H9 (cell line): ENCODE results near the gene DESI2. TPM values are rescaled to one million over a fixed set of nuclear protein-coding genes. Genes with fewer than 3 reads are reported as not detected.

ENCODE experiments used
- DNase-seq: peaks from one replicate; pipeline ENCODE4 v3.0.0-alpha.2; 2017
- H2AFZ ChIP-seq: one replicate; pipeline ENCODE4 v1.6.1; 2013; ENCODE audit warnings: mild to moderate bottlenecking, low read length, control low read depth, moderate library complexity
- H2AK5ac ChIP-seq: 2 replicates; pipeline ENCODE4 v1.6.1; 2013; ENCODE audit warnings: low read length, control low read depth, mixed read lengths; ENCODE audit not compliant: insufficient read length
- H2BK120ac ChIP-seq: one replicate; pipeline ENCODE4 v1.6.1; 2013; ENCODE audit warnings: low read depth, mild to moderate bottlenecking, low read length, control low read depth, inconsistent platforms; ENCODE audit not compliant: poor library complexity, severe bottlenecking
- H2BK12ac ChIP-seq: 2 replicates; pipeline ENCODE4 v1.6.1; 2013; ENCODE audit warnings: low read length, control low read depth, mixed read lengths, low read depth; ENCODE audit not compliant: insufficient read length
- H2BK15ac ChIP-seq: 2 replicates; pipeline ENCODE4 v1.6.1; 2013; ENCODE audit warnings: low read depth, low read length, control low read depth
- H2BK20ac ChIP-seq: one replicate; pipeline ENCODE4 v1.6.1; 2013; ENCODE audit warnings: low read depth, mild to moderate bottlenecking, low read length, control low read depth, inconsistent platforms; ENCODE audit not compliant: poor library complexity, severe bottlenecking
- H2BK5ac ChIP-seq: 2 replicates; pipeline ENCODE4 v1.6.1; 2013; ENCODE audit warnings: low read length, control low read depth, mixed read lengths; ENCODE audit not compliant: insufficient read length
- H3K14ac ChIP-seq: 2 replicates; pipeline ENCODE4 v1.6.1; 2013; ENCODE audit warnings: low read length, control low read depth; ENCODE audit not compliant: insufficient read depth
- H3K18ac ChIP-seq: 2 replicates; pipeline ENCODE4 v1.6.1; 2013; ENCODE audit warnings: low read depth, mild to moderate bottlenecking, mixed read lengths, low read length, control low read depth; ENCODE audit not compliant: insufficient read length
- H3K23ac ChIP-seq: 2 replicates; pipeline ENCODE4 v1.6.1; 2013; ENCODE audit warnings: low read length, control low read depth, mixed read lengths, low read depth; ENCODE audit not compliant: insufficient read length
- H3K23me2 ChIP-seq: 2 replicates; pipeline ENCODE4 v1.6.1; 2013; ENCODE audit warnings: low read depth, mild to moderate bottlenecking, mixed read lengths, low read length, control low read depth; ENCODE audit not compliant: insufficient read length, poor library complexity, severe bottlenecking
- H3K27ac ChIP-seq: 2 replicates; pipeline ENCODE4 v1.5.1; 2013; ENCODE audit warnings: low read length, control low read depth, mixed read lengths, low read depth; ENCODE audit not compliant: insufficient read length
- H3K27me3 ChIP-seq: 2 replicates; pipeline ENCODE4 v1.6.1; 2013; ENCODE audit warnings: low read length, control low read depth, inconsistent platforms; ENCODE audit not compliant: insufficient read depth
- H3K4ac ChIP-seq: 2 replicates; pipeline ENCODE4 v1.6.1; 2013; ENCODE audit warnings: low read depth, mild to moderate bottlenecking, control low read depth, inconsistent platforms, low read length, moderate library complexity
- H3K4me1 ChIP-seq: 2 replicates; pipeline ENCODE4 v1.6.1; 2013; ENCODE audit warnings: low read length, control low read depth, inconsistent platforms; ENCODE audit not compliant: insufficient read depth
- H3K4me2 ChIP-seq: 2 replicates; pipeline ENCODE4 v1.6.1; 2013; ENCODE audit warnings: low read length, control low read depth, mixed read lengths; ENCODE audit not compliant: insufficient read length, insufficient read depth
- H3K56ac ChIP-seq: 2 replicates; pipeline ENCODE4 v1.6.1; 2013; ENCODE audit warnings: low read depth, mild to moderate bottlenecking, mixed read lengths, low read length, control low read depth; ENCODE audit not compliant: insufficient read length
- H3K79me1 ChIP-seq: 2 replicates; pipeline ENCODE4 v1.6.1; 2013; ENCODE audit warnings: low read depth, mild to moderate bottlenecking, moderate library complexity, low read length, control low read depth, inconsistent platforms; ENCODE audit not compliant: insufficient read depth, poor library complexity, severe bottlenecking
- H3K79me2 ChIP-seq: 2 replicates; pipeline ENCODE4 v1.6.1; 2013; ENCODE audit warnings: low read length, control low read depth, inconsistent platforms; ENCODE audit not compliant: insufficient read depth
- H3K9ac ChIP-seq: 2 replicates; pipeline ENCODE4 v1.6.1; 2013; ENCODE audit warnings: low read length, control low read depth, mixed read lengths; ENCODE audit not compliant: insufficient read length; ENCODE audit errors: extremely low read depth
- H3K9me3 ChIP-seq: one replicate; pipeline ENCODE4 v1.6.1; 2013; ENCODE audit warnings: low read depth, low read length, inconsistent platforms; ENCODE audit not compliant: control insufficient read depth
- H3T11ph ChIP-seq: one replicate; pipeline ENCODE4 v1.6.1; 2013; ENCODE audit warnings: mild to moderate bottlenecking, low read length, control low read depth, inconsistent platforms
- H4K20me1 ChIP-seq: one replicate; pipeline ENCODE4 v1.6.1; 2013; ENCODE audit not compliant: control insufficient read depth, insufficient read length, insufficient read depth
- H4K5ac ChIP-seq: 2 replicates; pipeline ENCODE4 v1.6.1; 2013; ENCODE audit warnings: low read depth, mild to moderate bottlenecking, mixed read lengths, low read length, control low read depth; ENCODE audit not compliant: insufficient read length
- H4K8ac ChIP-seq: replicated peaks from 2 replicates; pipeline ENCODE4 v1.6.1; 2013; ENCODE audit warnings: low read length, control low read depth, mixed read lengths, low read depth; ENCODE audit not compliant: insufficient read length
- H4K91ac ChIP-seq: 2 replicates; pipeline ENCODE4 v1.6.1; 2013; ENCODE audit warnings: low read depth, mild to moderate bottlenecking, moderate library complexity, mixed read lengths, low read length, control low read depth; ENCODE audit not compliant: insufficient read length
- H3K27ac Mint-ChIP-seq, 3 experiments: 2 replicates in 2 of 3; 3 replicates in 1 of 3; pipeline ENCODE4 v1.8.0; 2020 to 2021; ENCODE audit warnings: mixed read lengths in 3 of 3, mild to moderate bottlenecking in 1 of 3, moderate library complexity in 1 of 3
- H3K27me3 Mint-ChIP-seq: 2 replicates; pipeline ENCODE4 v1.8.0; 2021; ENCODE audit warnings: low read depth, mild to moderate bottlenecking, moderate library complexity, mixed read lengths
- H3K36me3 Mint-ChIP-seq, 3 experiments: 2 replicates in 2 of 3; 3 replicates in 1 of 3; pipeline ENCODE4 v1.8.0; 2020 to 2021; ENCODE audit warnings: low read depth in 3 of 3, mixed read lengths in 3 of 3; ENCODE audit not compliant: insufficient read depth in 1 of 3
- H3K4me1 Mint-ChIP-seq, 2 experiments: 2 replicates each; pipeline ENCODE4 v1.8.0; 2020; ENCODE audit warnings: mixed read lengths in 2 of 2
- H3K4me3 Mint-ChIP-seq, 2 experiments: 2 replicates in 1 of 2; 3 replicates in 1 of 2; pipeline ENCODE4 v1.8.0; 2020 to 2021; ENCODE audit warnings: mild to moderate bottlenecking in 2 of 2, mixed read lengths in 2 of 2, moderate library complexity in 1 of 2
- H3K9me3 Mint-ChIP-seq, 2 experiments: 2 replicates in 1 of 2; 3 replicates in 1 of 2; pipeline ENCODE4 v1.8.0; 2020; ENCODE audit warnings: mild to moderate bottlenecking in 2 of 2, mixed read lengths in 2 of 2, moderate library complexity in 1 of 2
- WGBS: extraction: QIAGEN DNeasy Blood & Tissue Kit; methylation state at CpG from one replicate; pipeline ENCODE4 v1.1.7; 2013; ENCODE audit warnings: missing lambda C conversion rate, low lambda C conversion rate, mixed read lengths; ENCODE audit not compliant: insufficient read length; ENCODE audit errors: extremely low coverage; 5-methylcytosine and 5-hydroxymethylcytosine counted together
- total RNA-seq: library from RNA; stranded (reverse); gene quantifications from 2 replicates; pipeline ENCODE4 v1.2.1, GENCODE V29; 2021
- TF ChIP-seq, protein P1 (sequence below): fragments of 200-600 bp; sonication (generic); conservative IDR thresholded peaks from 3 replicates; pipeline ENCODE4 v1.8.0; 2021; ENCODE audit warnings: antibody characterized with exemption, mild to moderate bottlenecking

DESI2 gene
- total RNA-seq, 1 experiment from 2014 or later = 89.9 TPM

DNA sequence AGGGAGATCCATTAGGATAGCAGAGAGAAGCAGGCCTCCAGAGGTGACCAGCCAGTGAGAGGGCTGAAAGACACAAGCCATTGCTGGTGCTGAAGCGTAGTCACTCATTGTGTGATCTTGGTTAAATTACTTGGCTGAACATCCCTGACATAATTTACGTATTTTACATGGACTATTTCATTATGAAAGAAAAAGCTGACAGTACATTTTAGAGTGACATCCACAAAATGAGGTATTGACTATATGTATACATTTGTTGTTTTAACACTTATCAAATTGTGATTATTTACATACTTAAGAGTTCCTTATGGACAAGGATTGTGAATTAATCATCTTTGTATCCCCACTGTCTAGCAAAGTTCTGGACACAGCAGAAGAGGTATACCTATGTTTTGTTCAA, 14.9 kb downstream of the DESI2 start:
- Histone ChIP-seq H3K27ac (no peak overlapping the region), H2BK15ac (no peak overlapping the region), H3K79me2 (peaks cover 7% of the 10 kb centered on the region; the same call in 1 of the 2 replicates), H3K27me3 (no peaks in the 10 kb centered on the region), H3K56ac (no peak overlapping the region), H4K8ac (no peak overlapping the region), H2AFZ (no peak overlapping the region), H3K23ac (no peak overlapping the region), H2BK5ac (no peak overlapping the region), H2BK12ac (no peak overlapping the region), H3K18ac (no peak overlapping the region), H3K23me2 (no peaks in the 10 kb centered on the region), H3T11ph (no peak overlapping the region), H2BK120ac (no peak overlapping the region), H3K4me2 (no peak overlapping the region), H3K4ac (no peak overlapping the region), H4K20me1 (no peaks in the 10 kb centered on the region), H3K9ac (no peak overlapping the region), H3K79me1 (peaks cover 8% of the 10 kb centered on the region), H4K5ac (no peak overlapping the region), H3K14ac (no peak overlapping the region), H2AK5ac (no peak overlapping the region), H4K91ac (no peak overlapping the region), H2BK20ac (no peak overlapping the region), H3K9me3 (no peaks in the 10 kb centered on the region), H3K4me1 (no peaks in the 10 kb centered on the region)
- H3K36me3 Mint-ChIP-seq = peaks cover 5 to 20% (median 7%) of the 10 kb centered on the region in 3 experiments; a peak in 6 of 7 replicates
- TF ChIP-seq, protein P1, sequence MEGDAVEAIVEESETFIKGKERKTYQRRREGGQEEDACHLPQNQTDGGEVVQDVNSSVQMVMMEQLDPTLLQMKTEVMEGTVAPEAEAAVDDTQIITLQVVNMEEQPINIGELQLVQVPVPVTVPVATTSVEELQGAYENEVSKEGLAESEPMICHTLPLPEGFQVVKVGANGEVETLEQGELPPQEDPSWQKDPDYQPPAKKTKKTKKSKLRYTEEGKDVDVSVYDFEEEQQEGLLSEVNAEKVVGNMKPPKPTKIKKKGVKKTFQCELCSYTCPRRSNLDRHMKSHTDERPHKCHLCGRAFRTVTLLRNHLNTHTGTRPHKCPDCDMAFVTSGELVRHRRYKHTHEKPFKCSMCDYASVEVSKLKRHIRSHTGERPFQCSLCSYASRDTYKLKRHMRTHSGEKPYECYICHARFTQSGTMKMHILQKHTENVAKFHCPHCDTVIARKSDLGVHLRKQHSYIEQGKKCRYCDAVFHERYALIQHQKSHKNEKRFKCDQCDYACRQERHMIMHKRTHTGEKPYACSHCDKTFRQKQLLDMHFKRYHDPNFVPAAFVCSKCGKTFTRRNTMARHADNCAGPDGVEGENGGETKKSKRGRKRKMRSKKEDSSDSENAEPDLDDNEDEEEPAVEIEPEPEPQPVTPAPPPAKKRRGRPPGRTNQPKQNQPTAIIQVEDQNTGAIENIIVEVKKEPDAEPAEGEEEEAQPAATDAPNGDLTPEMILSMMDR = no peak
- no peak overlapping the region for H3K4me3 Mint-ChIP-seq
- no peaks in the 10 kb centered on the region for H3K27me3 Mint-ChIP-seq
- H3K4me1 Mint-ChIP-seq = peaks cover 0 to 1% of the 10 kb centered on the region in 2 experiments; a peak in 3 of 4 replicates
- no CpG with 5 or more reads among the region's 2 CpGs for WGBS
- no peak overlapping the region for H3K27ac Mint-ChIP-seq
- no peaks in the 10 kb centered on the region for H3K9me3 Mint-ChIP-seq
- DNase-seq = no peak
